ENCODE data around the gene GPR32. TPM values are rescaled to one million over a fixed set of nuclear protein-coding genes. Genes with fewer than 3 reads are reported as not detected.
A peak's percentile ranks its signal among the peaks of the same experiment; 100 is the strongest.

Gene GPR32
- total RNA-seq, 6 experiments from 2014 or later: not detected

GRCh38 chr19:50723735-50724521, 46.3 kb upstream of the GPR32 start:
- ATAC-seq: no peak
- H3K4me3 ChIP-seq: peak overlapping the region; percentile 25 to 67 (median 44)
- intact Hi-C loops (cut with DNase I): no loop called here
- H3K4me1 ChIP-seq: peaks cover 0 to 4% (median 0%) of the 10 kb centered on the region in 4 donors
- peak overlapping the region in 1 of 3 donors; percentile 51 for H3K27ac ChIP-seq
- H3K36me3 ChIP-seq: no peaks in the 10 kb centered on the region
- WGBS (ENCODE audit: insufficient coverage, low coverage, low lambda C conversion rate, missing lambda C conversion rate): 9% methylated on average over 8 of the region's 31 CpGs
- H3K27me3 ChIP-seq: no peaks in the 10 kb centered on the region
- no peak for DNase-seq
- no peaks in the 10 kb centered on the region for H3K9me3 ChIP-seq
- TF ChIP-seq CTCF (IDR thresholded peaks at IDR 0.05): no peak
- no peak for TF ChIP-seq POLR2A (IDR thresholded peaks at IDR 0.05)

GRCh38 chr19:50724522-50725217, 45.6 kb upstream of the GPR32 start:
- peak; percentile 92 to 99 (median 98) for DNase-seq
- intact Hi-C loops (cut with DNase I): no loop called here
- peak overlapping the region in 1 of 3 donors; percentile 59 for H3K27ac ChIP-seq
- peaks cover 0 to 4% (median 0%) of the 10 kb centered on the region in 4 donors for H3K4me1 ChIP-seq
- WGBS (ENCODE audit: insufficient coverage, low coverage, low lambda C conversion rate, missing lambda C conversion rate): 0% methylated on average over 13 of the region's 65 CpGs
- peak; percentile 93 to 97 (median 94) for ATAC-seq
- H3K27me3 ChIP-seq: no peaks in the 10 kb centered on the region
- H3K9me3 ChIP-seq: no peaks in the 10 kb centered on the region
- H3K36me3 ChIP-seq: no peaks in the 10 kb centered on the region
- TF ChIP-seq CTCF (IDR thresholded peaks at IDR 0.05) (peak; percentile 60 to 69 (median 63)), POLR2A (IDR thresholded peaks at IDR 0.05) (peak; percentile 69)
- H3K4me3 ChIP-seq: peak overlapping the region; percentile 52 to 67 (median 55)

GRCh38 chr19:50725218-50725910, 44.9 kb upstream of the GPR32 start:
- H3K27ac ChIP-seq: peak overlapping the region in 1 of 3 donors; percentile 59
- DNase-seq (no peak), ATAC-seq (no peak)
- WGBS (ENCODE audit: insufficient coverage, low coverage, low lambda C conversion rate, missing lambda C conversion rate): 0% methylated on average over 9 of the region's 52 CpGs
- H3K27me3 ChIP-seq: no peaks in the 10 kb centered on the region
- no peaks in the 10 kb centered on the region for H3K36me3 ChIP-seq
- peak overlapping the region; percentile 52 to 67 (median 55) for H3K4me3 ChIP-seq
- intact Hi-C loops (cut with DNase I): no loop called here
- TF ChIP-seq POLR2A (IDR thresholded peaks at IDR 0.05) (no peak), CTCF (IDR thresholded peaks at IDR 0.05) (no peak)
- peaks cover 0 to 4% (median 0%) of the 10 kb centered on the region in 4 donors for H3K4me1 ChIP-seq
- H3K9me3 ChIP-seq: no peaks in the 10 kb centered on the region

- intact Hi-C loops (cut with DNase I): no loop called here
- ATAC-seq (no peak), DNase-seq (no peak)
- Histone ChIP-seq H3K4me3 (no peak overlapping the region), H3K27ac (no peak overlapping the region), H3K9me3 (no peaks in the 10 kb centered on the region), H3K4me1 (peaks cover 0 to 4% (median 0%) of the 10 kb centered on the region in 4 donors), H3K27me3 (no peaks in the 10 kb centered on the region), H3K36me3 (no peaks in the 10 kb centered on the region)
- 53% methylated on average over 3 of the region's 9 CpGs for WGBS (ENCODE audit: insufficient coverage, low coverage, low lambda C conversion rate, missing lambda C conversion rate)
- no peak for TF ChIP-seq POLR2A (IDR thresholded peaks at IDR 0.05)
- TF ChIP-seq CTCF (IDR thresholded peaks at IDR 0.05): no peak
Measured at GRCh38 chr19:50725911-50726230, 44.4 kb upstream of the GPR32 start.

Data from right lobe of liver (tissue), 6 donors.